Measurements from ENCODE around the gene CPXM1. TPM values are rescaled to one million over a fixed set of nuclear protein-coding genes. Genes with fewer than 3 reads are reported as not detected.

Gene CPXM1
- total RNA-seq, 1 experiment from 2014 or later, result 0.17 TPM

GRCh38 chr20:2763186-2763585 lies 37.2 kb downstream of the CPXM1 start:
- Histone ChIP-seq H3K4me2 (ENCODE audit: low read length) (no peak overlapping the region), H3K9me3 (ENCODE audit: control insufficient read depth in 1 of 2, insufficient read depth in 1 of 2, low read depth in 1 of 2, low read length in 2 of 2) (no peaks in the 10 kb centered on the region), H4K20me1 (ENCODE audit: insufficient read depth) (no peaks in the 10 kb centered on the region), H3K4me3 (replicated peaks in 1 of 2; ENCODE audit: low read depth in 1 of 2, low read length in 2 of 2) (no peak overlapping the region), H3K36me3 (ENCODE audit: control insufficient read depth in 1 of 2, insufficient read depth in 2 of 2, low read length in 2 of 2) (no peaks in the 10 kb centered on the region), H3K9ac (ENCODE audit: low read length) (no peak overlapping the region), H3K27me3 (ENCODE audit: insufficient read depth, low read length) (no peaks in the 10 kb centered on the region), H3K79me2 (ENCODE audit: insufficient read depth, low read length) (no peaks in the 10 kb centered on the region), H3K27ac (ENCODE audit: low read depth, low read length) (no peak overlapping the region), H3K9me2 (ENCODE audit: insufficient read depth) (no peaks in the 10 kb centered on the region), H2AFZ (ENCODE audit: low read depth, low read length, poor library complexity, severe bottlenecking) (no peak overlapping the region), H3K4me1 (ENCODE audit: control insufficient read depth in 1 of 2, insufficient read depth in 2 of 2, low read length in 2 of 2) (peaks cover 3% of the 10 kb centered on the region in 2 experiments; a peak in 3 of 4 replicates)
- no TSS peak for BruUV-seq (replicated peaks)
- RAD21 ChIA-PET (ENCODE audit: low non-redundant PET in 1 of 2, low total read pairs in 2 of 2, uncharacterized antibody in 2 of 2, unreplicated experiment in 2 of 2), result interaction anchor here in 1 of 2 experiments (0.6 kb wide), 1 partner anchor 11 kb away, joined by 5 read pairs; no protein-coding TSS in a partner anchor
- TF ChIP-seq ZFX (IDR thresholded peaks at IDR 0.05) (no peak), REST (IDR thresholded peaks at IDR 0.05; ENCODE audit: low read depth) (no peak), ELF1 (IDR thresholded peaks at IDR 0.05; ENCODE audit: borderline replicate concordance, low read depth) (no peak), SRF (IDR thresholded peaks at IDR 0.05; ENCODE audit: low read depth) (no peak)
- intact Hi-C loops (cut with micrococcal nuclease), result no loop called here
- POLR2A ChIA-PET, result no interaction called here
- no peak for ATAC-seq
- CTCF ChIA-PET, result interaction anchor here (1.7 kb wide), 1 partner anchor 10 kb away, joined by 8 read pairs; no protein-coding TSS in a partner anchor
- no peak for DNase-seq (ENCODE audit: low read depth, low spot score)

GRCh38 chr20:2762578-2763131 lies 37.8 kb downstream of the CPXM1 start:
- H3K4me3 ChIP-seq (replicated peaks in 1 of 2; ENCODE audit: low read depth in 1 of 2, low read length in 2 of 2), result no peak overlapping the region
- H3K27ac ChIP-seq (ENCODE audit: low read depth, low read length), result no peak overlapping the region
- H3K36me3 ChIP-seq (ENCODE audit: control insufficient read depth in 1 of 2, insufficient read depth in 2 of 2, low read length in 2 of 2), result no peaks in the 10 kb centered on the region
- DNase-seq (ENCODE audit: low read depth, low spot score) (no peak), ATAC-seq (no peak)
- H3K9ac ChIP-seq (ENCODE audit: low read length), result no peak overlapping the region
- POLR2A ChIA-PET, result no interaction called here
- no peaks in the 10 kb centered on the region for H3K9me3 ChIP-seq (ENCODE audit: control insufficient read depth in 1 of 2, insufficient read depth in 1 of 2, low read depth in 1 of 2, low read length in 2 of 2)
- no peak for TF ChIP-seq TCF7L2 (IDR thresholded peaks at IDR 0.05; ENCODE audit: borderline replicate concordance, extremely low read depth, insufficient read depth, insufficient read length)
- TF ChIP-seq SIN3A (IDR thresholded peaks at IDR 0.05; ENCODE audit: low read depth), result no peak
- no peak for TF ChIP-seq ATF3 (IDR thresholded peaks at IDR 0.05)
- no peak for TF ChIP-seq EGR1 (IDR thresholded peaks at IDR 0.05; ENCODE audit: low read depth)
- no peak for TF ChIP-seq SRF (IDR thresholded peaks at IDR 0.05; ENCODE audit: low read depth)
- no peak for TF ChIP-seq FOSL1 (IDR thresholded peaks at IDR 0.05; ENCODE audit: low read depth)
- intact Hi-C loops (cut with micrococcal nuclease), result no loop called here
- RAD21 ChIA-PET (ENCODE audit: low non-redundant PET in 1 of 2, low total read pairs in 2 of 2, uncharacterized antibody in 2 of 2, unreplicated experiment in 2 of 2), result no interaction called here
- no peaks in the 10 kb centered on the region for H3K79me2 ChIP-seq (ENCODE audit: insufficient read depth, low read length)
- CTCF ChIA-PET, result interaction anchor here (1.7 kb wide), 1 partner anchor 10 kb away, joined by 8 read pairs; no protein-coding TSS in a partner anchor
- no peak overlapping the region for H3K4me2 ChIP-seq (ENCODE audit: low read length)
- no peaks in the 10 kb centered on the region for H3K27me3 ChIP-seq (ENCODE audit: insufficient read depth, low read length)
- BruUV-seq (replicated peaks), result no TSS peak
- no peaks in the 10 kb centered on the region for H4K20me1 ChIP-seq (ENCODE audit: insufficient read depth)
- H3K9me2 ChIP-seq (ENCODE audit: insufficient read depth), result no peaks in the 10 kb centered on the region
- H3K4me1 ChIP-seq (ENCODE audit: control insufficient read depth in 1 of 2, insufficient read depth in 2 of 2, low read length in 2 of 2), result no peaks in the 10 kb centered on the region
- no peak overlapping the region for H2AFZ ChIP-seq (ENCODE audit: low read depth, low read length, poor library complexity, severe bottlenecking)
